Caco-2 (cell line): ENCODE data around the gene ZNF701. TPM values are rescaled to one million over a fixed set of nuclear protein-coding genes. Genes with fewer than 3 reads are reported as not detected.
A peak's percentile ranks its signal among the peaks of the same experiment; 100 is the strongest.
"Not testable (repeated sequence)": the region's sequence is repeated elsewhere in the genome, so short reads cannot be mapped to it uniquely, and the experiment has no call there.

ENCODE experiments used
- BruUV-seq: library from RNA; stranded (reverse); fragments of 400-500 nt; replicated peaks from 2 replicates; lab custom pipeline; 2021; lab: Mats Ljungman, UMichigan
- CTCF ChIA-PET: fragments of 300-600 bp; sonication (Branson Sonifier 250); formaldehyde crosslinking; loops from one replicate; lab custom pipeline; 2022; ENCODE audit warnings: antibody characterized with exemption; lab: Charles Lee
- POLR2A ChIA-PET: fragments of 300-600 bp; sonication (Branson Sonifier 250); formaldehyde crosslinking; loops from one replicate; lab custom pipeline; 2022; ENCODE audit warnings: antibody characterized with exemption; lab: Charles Lee
- DNase-seq, 2 experiments: peaks; one replicate each; pipeline versions ENCODE4 v3.0.0 to v3.0.0-alpha.2; 2020 to 2022
- H3K27me3 ChIP-seq: replicated peaks from 2 replicates; pipeline ENCODE4 v1.6.0; 2011; ENCODE audit warnings: low read length; ENCODE audit not compliant: control insufficient read depth, insufficient read depth
- H3K36me3 ChIP-seq: 2 replicates; pipeline ENCODE4 v1.5.1; 2011; ENCODE audit warnings: low read length; ENCODE audit not compliant: control insufficient read depth, insufficient read depth
- H3K4me1 ChIP-seq: fragments of 250-450 bp; sonication (Bioruptor Pico); 2 replicates; pipeline ENCODE4 v1.5.1; 2020; ENCODE audit warnings: mild to moderate bottlenecking
- H3K4me3 ChIP-seq: 2 replicates; pipeline ENCODE4 v1.5.1; 2011; ENCODE audit warnings: low read depth, mild to moderate bottlenecking, control low read depth, low read length
- H3K9me3 ChIP-seq: fragments of 250-450 bp; sonication (Bioruptor Pico); 2 replicates; pipeline ENCODE4 v1.5.1; 2020; ENCODE audit warnings: mild to moderate bottlenecking, moderate library complexity
- H3K27ac Mint-ChIP-seq: one replicate; pipeline ENCODE4 v1.8.0; 2022; ENCODE audit warnings: mixed read lengths; ENCODE audit not compliant: unreplicated experiment
- H3K27me3 Mint-ChIP-seq: one replicate; pipeline ENCODE4 v1.8.0; 2022; ENCODE audit warnings: mixed read lengths; ENCODE audit not compliant: insufficient read depth, unreplicated experiment
- H3K36me3 Mint-ChIP-seq: one replicate; pipeline ENCODE4 v1.8.0; 2022; ENCODE audit warnings: mild to moderate bottlenecking, mixed read lengths; ENCODE audit not compliant: insufficient read depth, unreplicated experiment
- H3K4me1 Mint-ChIP-seq: one replicate; pipeline ENCODE4 v1.8.0; 2022; ENCODE audit warnings: low read depth, mixed read lengths; ENCODE audit not compliant: unreplicated experiment
- H3K4me3 Mint-ChIP-seq: one replicate; pipeline ENCODE4 v1.8.0; 2022; ENCODE audit warnings: mild to moderate bottlenecking, moderate library complexity, mixed read lengths; ENCODE audit not compliant: unreplicated experiment
- H3K9me3 Mint-ChIP-seq: one replicate; pipeline ENCODE4 v1.8.0; 2022; ENCODE audit warnings: mixed read lengths; ENCODE audit not compliant: unreplicated experiment
- CTCF ChIP-seq, 2 experiments: fragments of 200-600 bp in 1 of 2; IDR thresholded peaks; 1 replicate in 1 of 2; 2 replicates in 1 of 2; pipeline versions ENCODE4 v1.5.1 to v1.8.0; 2011 to 2022; ENCODE audit warnings: antibody characterized with exemption in 1 of 2, control low read depth in 1 of 2, inconsistent platforms in 1 of 2, low read depth in 1 of 2, low read length in 1 of 2, mild to moderate bottlenecking in 1 of 2, moderate library complexity in 1 of 2; ENCODE audit not compliant: insufficient read depth in 1 of 2, severe bottlenecking in 1 of 2, unreplicated experiment in 1 of 2
- intact Hi-C: fragments of 100-400 bp; cut with micrococcal nuclease; formaldehyde crosslinking; loops from one replicate; pipeline ENCODE4 v1.10.0; 2022; ENCODE audit not compliant: unreplicated experiment
- total RNA-seq: library from RNA; stranded (reverse); gene quantifications from 2 replicates; pipeline ENCODE4 v1.2.3, GENCODE V29; 2022

ZNF701 gene
- total RNA-seq, 1 experiment from 2014 or later: 19.6 TPM

DNA sequence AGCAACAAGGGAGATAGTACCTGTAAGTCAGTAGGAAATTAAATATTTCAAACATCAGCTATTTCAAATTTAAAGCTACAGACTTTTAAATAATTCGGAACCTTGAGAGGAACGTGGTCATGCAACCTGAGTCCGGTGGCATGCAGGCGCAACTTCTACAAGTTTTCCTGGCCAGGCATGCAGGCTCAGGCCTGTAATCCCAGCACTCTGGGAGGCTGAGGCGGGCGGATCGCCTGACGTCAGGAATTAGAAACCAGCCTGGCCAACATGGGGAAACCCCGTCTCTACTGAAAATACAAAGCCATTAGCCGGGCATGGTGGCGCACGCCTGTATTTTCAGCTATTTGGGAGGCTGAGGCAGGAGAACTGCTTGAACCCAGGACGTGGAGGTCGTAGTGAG is 2.2 kb upstream of the ZNF701 start:
- Mint-ChIP-seq H3K4me3 (no peak overlapping the region), H3K4me1 (peaks cover 10% of the 10 kb centered on the region), H3K27me3 (no peaks in the 10 kb centered on the region), H3K36me3 (peaks cover 61% of the 10 kb centered on the region), H3K27ac (no peak overlapping the region), H3K9me3 (peaks cover 19% of the 10 kb centered on the region)
- Histone ChIP-seq H3K9me3 (peaks cover 21% of the 10 kb centered on the region; the same call in 1 of the 2 replicates), H3K4me3 (no peak overlapping the region), H3K4me1 (0 out of 2 replicates have a peak, but pooled peaks cover 3% of the 10 kb centered on the region), H3K27me3 (no peaks in the 10 kb centered on the region), H3K36me3 (peaks cover 1% of the 10 kb centered on the region; the same call in 1 of the 2 replicates)
- ChIA-PET POLR2A (no interaction called here), CTCF (no interaction called here)
- TF ChIP-seq CTCF (IDR thresholded peaks at IDR 0.05; ENCODE audit: insufficient read depth in 1 of 2, low read depth in 1 of 2, low read length in 1 of 2, severe bottlenecking in 1 of 2, unreplicated experiment in 1 of 2): no peak
- intact Hi-C loops: no loop called here
- DNase-seq: no peak
- BruUV-seq: no TSS peak

- H3K4me1 Mint-ChIP-seq: peaks cover 10% of the 10 kb centered on the region
- peak; percentile 81 to 89 for DNase-seq
- intact Hi-C loops, H3K27me3 Mint-ChIP-seq, H3K9me3 ChIP-seq, H3K4me1 ChIP-seq, H3K27me3 ChIP-seq, H3K36me3 ChIP-seq, CTCF ChIA-PET: not testable (repeated sequence)
- POLR2A ChIA-PET: interaction anchor here (0.6 kb wide), 1 partner anchor 37 kb away, joined by 6 read pairs; no protein-coding TSS in a partner anchor
- H3K4me3 ChIP-seq: peak overlapping the region; percentile 77
- H3K27ac Mint-ChIP-seq: peak overlapping the region; percentile 90
- TSS peak; percentile 98 for BruUV-seq
- H3K4me3 Mint-ChIP-seq: peak overlapping the region; percentile 75
- H3K36me3 Mint-ChIP-seq: peaks cover 61% of the 10 kb centered on the region
- H3K9me3 Mint-ChIP-seq: peaks cover 22% of the 10 kb centered on the region
Observed at GRCh38 chr19:52569638-52569999, 468 bp upstream of the ZNF701 start.

GRCh38 chr19:52584736-52585440 is 14.8 kb downstream of the ZNF701 start:
- CTCF ChIA-PET: no interaction called here
- Histone ChIP-seq H3K27me3 (no peaks in the 10 kb centered on the region), H3K4me3 (no peak overlapping the region), H3K4me1 (no peaks in the 10 kb centered on the region), H3K9me3 (peaks cover 7% of the 10 kb centered on the region), H3K36me3 (no peaks in the 10 kb centered on the region; the same call in none of the 2 replicates)
- BruUV-seq: no TSS peak
- POLR2A ChIA-PET: no interaction called here
- Mint-ChIP-seq H3K36me3 (peaks cover 66% of the 10 kb centered on the region), H3K4me3 (no peak overlapping the region), H3K27ac (no peak overlapping the region), H3K27me3 (no peaks in the 10 kb centered on the region), H3K9me3 (peaks cover 19% of the 10 kb centered on the region), H3K4me1 (no peaks in the 10 kb centered on the region)
- TF ChIP-seq CTCF (IDR thresholded peaks at IDR 0.05; ENCODE audit: insufficient read depth in 1 of 2, low read depth in 1 of 2, low read length in 1 of 2, severe bottlenecking in 1 of 2, unreplicated experiment in 1 of 2): no peak
- intact Hi-C loops: no loop called here
- no peak for DNase-seq
